Neural progenitor cell (in vitro differentiated cells): ENCODE measurements around the gene CCT8.

Experiments used
- EZH2 ChIP-seq: fragments of 200-600 bp; sonication (generic); IDR thresholded peaks from 2 replicates; pipeline ENCODE4 v1.6.1; 2017; ENCODE audit warnings: antibody characterized with exemption, mild to moderate bottlenecking, moderate library complexity
- EZH2phosphoT487 ChIP-seq: fragments of 200-600 bp; sonication (generic); IDR thresholded peaks from 2 replicates; pipeline ENCODE4 v1.6.1; 2017; ENCODE audit warnings: antibody characterized with exemption
- TF ChIP-seq, protein P1 (sequence below): fragments of 200-600 bp; sonication (generic); IDR thresholded peaks from 2 replicates; pipeline ENCODE4 v1.5.1; 2017; ENCODE audit warnings: antibody characterized with exemption, mild to moderate bottlenecking

DNA sequence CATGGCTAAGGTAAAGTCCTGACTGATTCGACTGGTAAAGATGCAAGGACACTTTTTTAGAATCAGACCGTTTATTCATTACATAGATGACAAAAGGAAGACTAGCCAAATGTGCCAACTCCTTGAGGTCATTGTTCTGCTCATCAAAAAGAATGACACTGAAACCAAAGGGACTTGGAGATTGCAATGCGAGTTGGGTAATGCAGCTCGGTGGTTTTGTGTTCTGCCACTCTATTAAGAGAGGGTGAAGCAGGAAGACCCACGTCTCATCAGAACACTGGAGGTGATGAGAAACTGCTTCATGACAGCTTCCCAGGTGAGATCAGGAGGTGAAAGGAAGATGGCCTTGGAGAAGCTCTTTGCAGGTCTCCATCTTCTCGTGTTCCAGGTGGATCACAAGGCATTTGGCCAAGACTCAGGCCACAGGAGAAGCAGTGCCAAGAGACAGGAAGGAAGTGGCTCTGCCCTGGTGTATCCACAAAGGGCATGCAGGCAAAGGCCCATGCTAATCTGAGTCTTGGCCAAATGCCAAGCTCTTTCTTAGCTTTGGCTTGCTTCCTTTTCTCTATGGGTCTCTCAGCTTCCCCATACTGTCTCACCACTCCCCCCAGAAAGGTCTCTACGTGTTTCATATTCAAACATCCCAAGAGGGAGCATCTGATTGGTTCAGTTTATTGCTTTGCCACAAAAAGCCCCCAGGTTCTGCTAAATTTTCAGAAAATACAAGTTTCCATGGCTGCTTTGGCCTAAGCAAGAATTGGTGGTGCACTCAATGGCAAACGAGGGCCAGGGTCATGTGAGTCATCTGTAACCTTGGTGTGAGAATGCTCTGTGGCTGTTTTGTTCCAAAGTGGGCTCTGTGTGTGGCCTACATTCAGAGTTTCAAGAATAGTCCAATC is 5.7 kb upstream of the CCT8 start:
- TF ChIP-seq, protein P1, sequence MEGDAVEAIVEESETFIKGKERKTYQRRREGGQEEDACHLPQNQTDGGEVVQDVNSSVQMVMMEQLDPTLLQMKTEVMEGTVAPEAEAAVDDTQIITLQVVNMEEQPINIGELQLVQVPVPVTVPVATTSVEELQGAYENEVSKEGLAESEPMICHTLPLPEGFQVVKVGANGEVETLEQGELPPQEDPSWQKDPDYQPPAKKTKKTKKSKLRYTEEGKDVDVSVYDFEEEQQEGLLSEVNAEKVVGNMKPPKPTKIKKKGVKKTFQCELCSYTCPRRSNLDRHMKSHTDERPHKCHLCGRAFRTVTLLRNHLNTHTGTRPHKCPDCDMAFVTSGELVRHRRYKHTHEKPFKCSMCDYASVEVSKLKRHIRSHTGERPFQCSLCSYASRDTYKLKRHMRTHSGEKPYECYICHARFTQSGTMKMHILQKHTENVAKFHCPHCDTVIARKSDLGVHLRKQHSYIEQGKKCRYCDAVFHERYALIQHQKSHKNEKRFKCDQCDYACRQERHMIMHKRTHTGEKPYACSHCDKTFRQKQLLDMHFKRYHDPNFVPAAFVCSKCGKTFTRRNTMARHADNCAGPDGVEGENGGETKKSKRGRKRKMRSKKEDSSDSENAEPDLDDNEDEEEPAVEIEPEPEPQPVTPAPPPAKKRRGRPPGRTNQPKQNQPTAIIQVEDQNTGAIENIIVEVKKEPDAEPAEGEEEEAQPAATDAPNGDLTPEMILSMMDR = no peak
- TF ChIP-seq EZH2phosphoT487 (no peak), EZH2 (no peak)
